IPS-18a (cell line): ENCODE measurements around the gene MYH8.

Source experiments
- H3K27ac ChIP-seq: one replicate; pipeline ENCODE4 v1.5.1; 2013; ENCODE audit warnings: low read length
- H3K27me3 ChIP-seq: one replicate; pipeline ENCODE4 v1.6.1; 2013; ENCODE audit warnings: mild to moderate bottlenecking, low read length; ENCODE audit not compliant: control insufficient read depth, insufficient read depth
- H3K36me3 ChIP-seq: one replicate; pipeline ENCODE4 v1.6.1; 2013; ENCODE audit warnings: low read depth, low read length; ENCODE audit not compliant: control insufficient read depth
- H3K4me1 ChIP-seq: one replicate; pipeline ENCODE4 v1.6.1; 2013; ENCODE audit warnings: low read depth, low read length; ENCODE audit not compliant: control insufficient read depth
- H3K4me3 ChIP-seq: one replicate; pipeline ENCODE4 v1.5.1; 2013; ENCODE audit warnings: low read length
- H3K9ac ChIP-seq: one replicate; pipeline ENCODE4 v1.6.1; 2013; ENCODE audit warnings: mild to moderate bottlenecking, low read length, moderate library complexity
- H3K9me3 ChIP-seq: one replicate; pipeline ENCODE4 v1.6.1; 2013; ENCODE audit warnings: low read depth, low read length; ENCODE audit not compliant: control insufficient read depth

Gene MYH8

GRCh38 chr17:10380631-10381408 lies 40.9 kb downstream of the MYH8 start:
- H3K27ac ChIP-seq: no peak overlapping the region
- no peaks in the 10 kb centered on the region for H3K27me3 ChIP-seq
- H3K36me3 ChIP-seq: no peaks in the 10 kb centered on the region
- no peak overlapping the region for H3K9ac ChIP-seq
- H3K9me3 ChIP-seq: no peaks in the 10 kb centered on the region
- H3K4me1 ChIP-seq: peaks cover 3% of the 10 kb centered on the region
- H3K4me3 ChIP-seq: no peak overlapping the region

GRCh38 chr17:10372906-10373305 lies 48.8 kb downstream of the MYH8 start, which contains the start of gene MYH13:
MYH13 (minus strand) TSS chr17:10373006; CDS start chr17:10364530, 8,476 bp downstream.
- H3K9ac ChIP-seq: no peak within 1 kb of the TSS
- no peaks in the 10 kb centered on the region for H3K9me3 ChIP-seq
- H3K4me1 ChIP-seq: no peaks in the 10 kb centered on the region
- H3K4me3 ChIP-seq: no peak within 1 kb of the TSS
- H3K27ac ChIP-seq: no peak within 1 kb of the TSS
- no peaks in the 10 kb centered on the region for H3K27me3 ChIP-seq
- no peaks in the 10 kb centered on the region for H3K36me3 ChIP-seq

DNA sequence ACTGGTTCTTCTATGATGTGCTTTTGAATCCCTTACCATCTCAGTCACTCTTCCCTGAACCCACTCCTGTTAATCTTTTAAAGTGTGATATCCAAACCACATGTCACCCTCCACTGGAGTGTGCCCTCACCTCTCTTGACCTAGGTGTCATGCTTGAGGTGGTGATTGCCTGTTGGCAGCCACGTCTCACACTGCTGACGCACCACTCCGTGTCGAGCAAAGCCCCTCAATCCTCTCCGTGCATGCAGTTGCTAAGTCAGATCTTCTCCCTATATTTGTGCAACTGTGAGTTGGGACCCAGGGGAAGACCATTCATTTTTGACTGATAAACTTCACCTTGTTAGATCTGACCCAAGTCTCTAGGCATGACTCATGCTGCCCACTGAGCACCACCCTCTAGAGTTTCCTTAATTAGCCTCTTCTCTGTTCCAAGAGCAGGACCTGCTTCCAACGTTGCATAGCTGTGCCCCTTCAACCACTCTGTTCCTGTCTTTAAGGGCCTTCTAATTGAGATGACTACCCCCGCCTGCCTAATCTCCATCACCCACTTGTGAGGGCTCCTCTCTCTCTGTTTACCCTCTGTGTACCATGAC lies 51.6 kb downstream of the MYH8 start:
- Histone ChIP-seq H3K9me3 (no peaks in the 10 kb centered on the region), H3K27ac (no peak overlapping the region), H3K36me3 (no peaks in the 10 kb centered on the region), H3K9ac (no peak overlapping the region), H3K4me1 (peaks cover 5% of the 10 kb centered on the region), H3K27me3 (no peaks in the 10 kb centered on the region), H3K4me3 (no peak overlapping the region)

GRCh38 chr17:10369239-10369638 lies 52.5 kb downstream of the MYH8 start:
- H3K27me3 ChIP-seq: no peaks in the 10 kb centered on the region

DNA sequence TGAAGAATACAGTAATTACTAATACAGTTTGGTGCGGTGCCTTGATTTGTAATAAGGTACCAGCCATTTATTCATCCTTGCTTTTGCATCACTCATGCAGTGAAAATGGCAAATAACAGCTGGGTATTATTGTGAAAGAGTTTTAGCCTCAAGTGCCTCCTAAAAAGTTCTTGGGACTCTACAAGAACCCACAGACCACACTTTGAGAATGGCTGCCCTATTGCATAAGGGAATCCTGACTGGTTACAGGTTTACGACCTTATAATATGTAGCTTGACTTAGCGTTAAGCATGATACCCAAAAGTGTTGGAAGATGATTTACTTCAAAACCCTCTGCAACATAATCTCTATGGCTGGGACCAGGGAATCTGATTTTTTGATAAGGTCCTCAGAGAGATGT lies 53.2 kb downstream of the MYH8 start:
- H3K27ac ChIP-seq: no peak overlapping the region
- H3K27me3 ChIP-seq: no peaks in the 10 kb centered on the region
- no peaks in the 10 kb centered on the region for H3K9me3 ChIP-seq
- H3K9ac ChIP-seq: no peak overlapping the region
- H3K4me3 ChIP-seq: no peak overlapping the region
- H3K4me1 ChIP-seq: peaks cover 5% of the 10 kb centered on the region
- H3K36me3 ChIP-seq: no peaks in the 10 kb centered on the region

More at GRCh38 chr17:10369239-10369638, 52.5 kb downstream of the MYH8 start:
- no peak overlapping the region for H3K4me3 ChIP-seq
- H3K9ac ChIP-seq: no peak overlapping the region
- no peaks in the 10 kb centered on the region for H3K36me3 ChIP-seq
- H3K4me1 ChIP-seq: peaks cover 5% of the 10 kb centered on the region
- no peak overlapping the region for H3K27ac ChIP-seq
- no peaks in the 10 kb centered on the region for H3K9me3 ChIP-seq

GRCh38 chr17:10360578-10360977 lies 61.2 kb downstream of the MYH8 start:
- Histone ChIP-seq H3K4me3 (no peak overlapping the region), H3K9ac (no peak overlapping the region), H3K9me3 (no peaks in the 10 kb centered on the region), H3K36me3 (no peaks in the 10 kb centered on the region), H3K27me3 (no peaks in the 10 kb centered on the region), H3K4me1 (peaks cover 4% of the 10 kb centered on the region), H3K27ac (no peak overlapping the region)

GRCh38 chr17:10357768-10358167 lies 64.0 kb downstream of the MYH8 start:
- H3K4me3 ChIP-seq: no peak overlapping the region
- no peaks in the 10 kb centered on the region for H3K4me1 ChIP-seq
- no peak overlapping the region for H3K9ac ChIP-seq
- no peaks in the 10 kb centered on the region for H3K27me3 ChIP-seq
- no peak overlapping the region for H3K27ac ChIP-seq
- H3K9me3 ChIP-seq: no peaks in the 10 kb centered on the region
- H3K36me3 ChIP-seq: no peaks in the 10 kb centered on the region

GRCh38 chr17:10354651-10355050 lies 67.1 kb downstream of the MYH8 start:
- Histone ChIP-seq H3K9ac (no peak overlapping the region), H3K27ac (no peak overlapping the region), H3K27me3 (no peaks in the 10 kb centered on the region), H3K36me3 (no peaks in the 10 kb centered on the region), H3K4me1 (no peaks in the 10 kb centered on the region), H3K9me3 (no peaks in the 10 kb centered on the region), H3K4me3 (no peak overlapping the region)

- H3K9ac ChIP-seq: no peak overlapping the region
- no peaks in the 10 kb centered on the region for H3K9me3 ChIP-seq
- H3K36me3 ChIP-seq: no peaks in the 10 kb centered on the region
- no peaks in the 10 kb centered on the region for H3K27me3 ChIP-seq
- H3K4me3 ChIP-seq: no peak overlapping the region
- no peaks in the 10 kb centered on the region for H3K4me1 ChIP-seq
- H3K27ac ChIP-seq: no peak overlapping the region
These were observed 68.9 kb downstream of the MYH8 start for GRCh38 chr17:10352893-10353292.

- Histone ChIP-seq H3K9ac (no peak overlapping the region), H3K36me3 (no peaks in the 10 kb centered on the region), H3K4me1 (no peaks in the 10 kb centered on the region), H3K27ac (no peak overlapping the region), H3K4me3 (no peak overlapping the region), H3K9me3 (no peaks in the 10 kb centered on the region), H3K27me3 (no peaks in the 10 kb centered on the region)
These were observed 72.3 kb downstream of the MYH8 start for GRCh38 chr17:10349403-10349802.

GRCh38 chr17:10344816-10345215 lies 76.9 kb downstream of the MYH8 start:
- Histone ChIP-seq H3K4me3 (no peak overlapping the region), H3K36me3 (no peaks in the 10 kb centered on the region), H3K9ac (no peak overlapping the region), H3K27me3 (no peaks in the 10 kb centered on the region), H3K4me1 (no peaks in the 10 kb centered on the region), H3K9me3 (no peaks in the 10 kb centered on the region), H3K27ac (no peak overlapping the region)
